D721Med (cell line): Measurements from ENCODE around the gene SRSF7.
"Not testable (repeated sequence)": the region's sequence is repeated elsewhere in the genome, so short reads cannot be mapped to it uniquely, and the experiment has no call there.

Source experiments
- DNase-seq: peaks from one replicate; pipeline ENCODE4 v3.0.0; 2011; ENCODE audit warnings: low spot score; ENCODE audit not compliant: insufficient read length
- FAIRE-seq: peaks from 2 replicates; lab custom pipeline; 2011; peaks lifted over from hg19 to GRCh38; lab: Jason Lieb, UNC
- TF ChIP-seq, protein P1 (sequence below): IDR thresholded peaks from 2 replicates; pipeline ENCODE4 v1.5.1; 2012; ENCODE audit warnings: mild to moderate bottlenecking, control low read depth; ENCODE audit not compliant: insufficient read depth; ENCODE audit errors: missing control alignments

Gene SRSF7

GRCh38 chr2:38704664-38705063 is 46.5 kb downstream of the SRSF7 start:
- no peak for DNase-seq
- TF ChIP-seq, protein P1, sequence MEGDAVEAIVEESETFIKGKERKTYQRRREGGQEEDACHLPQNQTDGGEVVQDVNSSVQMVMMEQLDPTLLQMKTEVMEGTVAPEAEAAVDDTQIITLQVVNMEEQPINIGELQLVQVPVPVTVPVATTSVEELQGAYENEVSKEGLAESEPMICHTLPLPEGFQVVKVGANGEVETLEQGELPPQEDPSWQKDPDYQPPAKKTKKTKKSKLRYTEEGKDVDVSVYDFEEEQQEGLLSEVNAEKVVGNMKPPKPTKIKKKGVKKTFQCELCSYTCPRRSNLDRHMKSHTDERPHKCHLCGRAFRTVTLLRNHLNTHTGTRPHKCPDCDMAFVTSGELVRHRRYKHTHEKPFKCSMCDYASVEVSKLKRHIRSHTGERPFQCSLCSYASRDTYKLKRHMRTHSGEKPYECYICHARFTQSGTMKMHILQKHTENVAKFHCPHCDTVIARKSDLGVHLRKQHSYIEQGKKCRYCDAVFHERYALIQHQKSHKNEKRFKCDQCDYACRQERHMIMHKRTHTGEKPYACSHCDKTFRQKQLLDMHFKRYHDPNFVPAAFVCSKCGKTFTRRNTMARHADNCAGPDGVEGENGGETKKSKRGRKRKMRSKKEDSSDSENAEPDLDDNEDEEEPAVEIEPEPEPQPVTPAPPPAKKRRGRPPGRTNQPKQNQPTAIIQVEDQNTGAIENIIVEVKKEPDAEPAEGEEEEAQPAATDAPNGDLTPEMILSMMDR: no peak
- no peak for FAIRE-seq

DNA sequence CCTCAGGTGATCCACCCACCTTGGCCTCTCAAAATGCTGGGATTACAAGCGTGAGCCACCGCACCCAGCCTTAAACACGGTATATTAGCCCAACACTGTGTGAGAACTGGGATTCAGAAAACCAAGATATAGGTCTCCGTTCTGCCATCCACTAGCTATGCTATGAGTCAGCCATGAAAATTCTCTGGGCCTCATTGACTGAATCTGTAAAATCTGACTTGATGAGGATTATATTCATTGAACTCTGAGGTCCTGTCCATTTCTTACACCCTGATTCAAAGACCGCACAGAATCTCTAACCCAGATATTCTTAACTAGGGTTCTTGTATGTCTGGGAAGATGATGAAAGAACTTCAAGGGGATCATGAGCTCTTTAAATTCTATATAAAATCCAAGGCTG is 47.8 kb downstream of the SRSF7 start:
- DNase-seq, FAIRE-seq: not testable (repeated sequence)

GRCh38 chr2:38702413-38702812 is 48.7 kb downstream of the SRSF7 start:
- FAIRE-seq (no peak), DNase-seq (no peak)
- TF ChIP-seq, protein P1: no peak

DNA sequence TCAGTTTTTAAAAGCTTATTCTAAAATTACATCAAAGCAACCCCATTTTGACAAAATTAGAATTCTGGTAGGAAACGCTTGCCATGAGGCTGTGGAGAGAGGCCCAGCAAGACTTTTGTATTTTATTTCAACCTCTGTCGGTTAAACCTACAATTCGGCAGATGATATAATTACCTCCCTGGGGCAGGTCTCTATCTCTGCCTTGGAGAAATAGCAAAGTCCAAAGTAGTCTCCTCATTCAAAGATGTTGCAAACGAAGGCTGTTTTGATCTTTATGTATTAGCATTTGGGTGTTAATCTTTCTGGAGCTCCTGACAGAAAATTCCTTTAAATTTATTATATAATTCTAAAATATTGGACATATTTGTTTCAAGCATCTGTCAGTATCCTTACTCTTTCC is 49.6 kb downstream of the SRSF7 start:
- TF ChIP-seq, protein P1: no peak
- no peak for FAIRE-seq
- DNase-seq: no peak

DNA sequence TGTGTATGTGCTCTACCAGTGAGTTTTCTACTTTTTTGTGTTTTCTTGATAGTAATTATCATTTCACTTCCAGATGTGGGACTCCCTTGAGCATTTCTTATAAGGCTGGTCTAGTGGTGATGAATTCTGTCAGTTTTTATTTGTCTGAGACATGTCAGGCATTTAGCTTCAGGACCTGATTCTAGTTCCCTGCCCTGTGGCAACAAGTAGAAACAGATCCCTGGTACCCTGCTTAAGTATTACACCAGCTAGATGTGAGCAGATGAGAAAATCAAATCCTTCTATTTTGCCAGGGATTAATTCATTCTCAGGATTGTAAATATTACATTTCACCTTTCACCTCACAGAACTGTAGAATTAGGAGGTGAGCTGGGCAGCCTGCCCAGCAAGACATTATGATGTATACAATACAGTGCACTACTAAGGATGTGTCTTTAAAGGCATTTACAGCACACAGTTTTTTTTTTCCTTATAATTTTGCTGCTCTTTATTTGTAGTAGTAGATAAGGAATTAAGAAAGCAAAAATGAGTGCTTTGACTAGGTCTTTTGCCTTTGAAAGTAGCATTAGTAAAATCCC is 50.2 kb downstream of the SRSF7 start:
- TF ChIP-seq, protein P1: no peak
- DNase-seq (no peak), FAIRE-seq (no peak)

DNA sequence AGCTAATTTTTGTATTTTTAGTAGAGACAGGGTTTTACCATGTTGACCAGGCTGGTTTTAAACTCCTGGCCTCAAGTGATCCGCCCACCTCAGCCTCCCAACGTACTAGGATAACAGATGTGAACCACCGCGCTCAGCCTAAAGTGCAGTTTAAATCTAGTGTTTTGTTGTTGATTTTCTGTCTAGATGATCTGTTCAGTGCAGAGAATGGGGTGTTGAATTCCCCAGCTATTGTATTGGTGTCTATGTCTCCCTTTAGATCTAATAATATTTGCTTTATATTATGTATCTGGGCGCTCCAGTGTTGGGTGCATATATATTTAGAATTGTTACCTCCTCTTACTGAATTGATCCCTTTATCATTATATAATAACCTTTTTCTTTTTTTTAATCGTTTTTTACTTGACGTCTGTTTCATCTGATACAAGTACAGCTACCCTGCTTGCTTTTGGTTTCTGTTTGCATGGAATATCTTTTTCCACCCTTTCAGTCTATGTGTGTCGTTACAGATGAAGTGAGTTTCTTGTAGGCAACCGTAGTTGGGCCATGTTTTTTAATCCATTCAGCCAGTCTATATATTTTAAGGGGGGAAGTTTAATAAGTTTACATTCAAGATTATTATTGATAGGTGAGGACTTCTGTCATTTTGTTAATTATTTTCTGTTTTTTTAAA is 50.9 kb downstream of the SRSF7 start:
- DNase-seq: no peak
- TF ChIP-seq, protein P1: no peak
- FAIRE-seq: no peak

- no peak for DNase-seq
- TF ChIP-seq, protein P1: no peak
- no peak for FAIRE-seq
Observed at GRCh38 chr2:38698467-38699003, 52.6 kb downstream of the SRSF7 start.
